ENCODE measurements around the gene ETV1.

The ETV1 gene

DNA sequence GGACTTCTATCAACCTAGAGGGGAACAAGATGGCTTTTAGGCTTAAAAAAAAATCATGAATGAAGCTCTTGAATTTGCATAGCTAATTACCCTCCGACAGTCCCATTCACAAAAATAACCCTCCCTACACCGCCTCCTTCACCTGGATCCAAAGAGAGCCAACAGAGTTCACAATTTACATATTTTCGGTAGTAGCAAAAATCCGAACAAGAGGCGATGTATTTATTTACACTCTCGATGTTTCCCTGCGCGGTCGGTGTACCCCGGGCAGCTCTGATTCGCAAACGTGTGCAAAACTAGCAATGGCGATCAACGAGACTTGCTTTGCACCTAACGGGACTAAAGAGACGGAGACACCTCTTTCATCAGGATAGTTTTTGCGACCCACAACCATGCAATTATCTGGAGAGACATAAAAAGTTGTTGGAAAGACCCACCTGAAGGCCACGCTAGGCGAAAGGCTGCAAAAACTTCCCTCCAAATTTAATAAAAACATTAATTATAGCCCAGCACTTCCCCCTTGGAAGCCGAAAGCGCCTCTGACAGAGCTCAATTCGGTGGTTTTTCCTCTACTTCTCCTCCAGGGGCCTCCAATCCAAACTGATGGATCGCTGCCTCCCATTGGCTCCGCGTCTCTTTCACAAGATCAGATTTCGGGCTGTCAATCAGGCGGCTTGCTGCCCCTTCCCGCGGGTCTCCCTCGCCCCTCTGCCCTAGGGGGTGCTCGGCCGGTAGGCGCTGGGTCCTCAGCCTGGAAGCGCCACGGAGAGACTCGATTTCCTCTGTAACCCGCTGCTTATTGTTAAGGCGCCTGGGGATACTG, at the start of gene ETV1:
ETV1 (minus strand) TSS at position 541 of the 823 bp plus-strand sequence. CDS start 614 bp downstream, outside the sequence.
- 0 out of 2 replicates have a peak, but pooled peaks have one; percentile 55 for TF ChIP-seq ZBTB7A (IDR thresholded peaks at IDR 0.05; ENCODE audit: low read depth)
- TF ChIP-seq EGR1 (IDR thresholded peaks at IDR 0.05) = no peak

DNA sequence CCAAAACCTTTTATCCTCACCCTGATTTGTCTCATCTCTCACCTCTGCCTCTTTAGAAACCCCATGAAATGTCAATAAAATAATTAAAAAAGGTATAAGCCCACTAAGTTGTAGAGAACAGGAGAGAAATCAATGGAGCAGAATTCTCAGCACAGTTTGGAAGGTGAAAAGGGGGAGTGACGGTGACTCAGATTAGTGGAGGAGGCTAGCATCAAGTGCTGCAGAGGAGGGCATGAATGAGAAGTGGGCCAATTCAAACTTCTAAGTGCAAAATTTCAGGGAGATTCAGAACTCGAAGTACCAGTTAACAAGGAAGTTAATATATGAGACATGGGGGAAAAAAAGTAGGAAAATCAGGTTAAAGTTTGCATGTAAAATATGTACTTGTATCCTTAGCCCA, 34.9 kb upstream of the ETV1 start:
- no peak for TF ChIP-seq TCF12 (IDR thresholded peaks at IDR 0.05; ENCODE audit: low read depth)
- TF ChIP-seq EP300 (IDR thresholded peaks at IDR 0.05; ENCODE audit: borderline replicate concordance) = no peak
- no peak for TF ChIP-seq NFIC (IDR thresholded peaks at IDR 0.05)

DNA sequence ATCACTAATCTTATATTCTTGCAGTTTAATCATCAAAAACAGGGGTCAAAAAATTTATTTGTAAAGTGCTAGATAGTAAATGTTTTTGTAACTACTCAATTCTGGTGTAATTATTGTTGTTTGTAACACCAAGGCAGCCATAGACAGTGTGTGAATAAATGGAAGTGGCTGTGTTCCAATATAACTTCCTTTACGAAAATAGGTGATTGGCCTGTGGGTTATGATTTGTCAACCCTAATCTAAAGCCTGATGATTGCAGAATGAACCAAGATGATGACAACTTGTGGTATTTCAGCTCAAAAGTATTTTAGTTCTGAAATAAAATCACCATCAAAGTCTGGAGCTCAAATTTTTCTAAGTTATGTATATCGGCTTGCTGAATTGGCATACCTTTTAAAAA, 34.4 kb upstream of the ETV1 start:
- TF ChIP-seq FOXM1 (IDR thresholded peaks at IDR 0.05; ENCODE audit: borderline replicate concordance, low read depth) = no peak
- no peak for TF ChIP-seq CREB1 (IDR thresholded peaks at IDR 0.05; ENCODE audit: low read depth)
- TF ChIP-seq, protein P1, sequence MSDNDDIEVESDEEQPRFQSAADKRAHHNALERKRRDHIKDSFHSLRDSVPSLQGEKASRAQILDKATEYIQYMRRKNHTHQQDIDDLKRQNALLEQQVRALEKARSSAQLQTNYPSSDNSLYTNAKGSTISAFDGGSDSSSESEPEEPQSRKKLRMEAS (IDR thresholded peaks at IDR 0.05) = no peak
- no peak for TF ChIP-seq RAD21 (IDR thresholded peaks at IDR 0.05; ENCODE audit: low read depth)
- no peak for TF ChIP-seq CEBPB (IDR thresholded peaks at IDR 0.05)
- no peak for TF ChIP-seq NFIC (IDR thresholded peaks at IDR 0.05)
- TF ChIP-seq, protein P2, sequence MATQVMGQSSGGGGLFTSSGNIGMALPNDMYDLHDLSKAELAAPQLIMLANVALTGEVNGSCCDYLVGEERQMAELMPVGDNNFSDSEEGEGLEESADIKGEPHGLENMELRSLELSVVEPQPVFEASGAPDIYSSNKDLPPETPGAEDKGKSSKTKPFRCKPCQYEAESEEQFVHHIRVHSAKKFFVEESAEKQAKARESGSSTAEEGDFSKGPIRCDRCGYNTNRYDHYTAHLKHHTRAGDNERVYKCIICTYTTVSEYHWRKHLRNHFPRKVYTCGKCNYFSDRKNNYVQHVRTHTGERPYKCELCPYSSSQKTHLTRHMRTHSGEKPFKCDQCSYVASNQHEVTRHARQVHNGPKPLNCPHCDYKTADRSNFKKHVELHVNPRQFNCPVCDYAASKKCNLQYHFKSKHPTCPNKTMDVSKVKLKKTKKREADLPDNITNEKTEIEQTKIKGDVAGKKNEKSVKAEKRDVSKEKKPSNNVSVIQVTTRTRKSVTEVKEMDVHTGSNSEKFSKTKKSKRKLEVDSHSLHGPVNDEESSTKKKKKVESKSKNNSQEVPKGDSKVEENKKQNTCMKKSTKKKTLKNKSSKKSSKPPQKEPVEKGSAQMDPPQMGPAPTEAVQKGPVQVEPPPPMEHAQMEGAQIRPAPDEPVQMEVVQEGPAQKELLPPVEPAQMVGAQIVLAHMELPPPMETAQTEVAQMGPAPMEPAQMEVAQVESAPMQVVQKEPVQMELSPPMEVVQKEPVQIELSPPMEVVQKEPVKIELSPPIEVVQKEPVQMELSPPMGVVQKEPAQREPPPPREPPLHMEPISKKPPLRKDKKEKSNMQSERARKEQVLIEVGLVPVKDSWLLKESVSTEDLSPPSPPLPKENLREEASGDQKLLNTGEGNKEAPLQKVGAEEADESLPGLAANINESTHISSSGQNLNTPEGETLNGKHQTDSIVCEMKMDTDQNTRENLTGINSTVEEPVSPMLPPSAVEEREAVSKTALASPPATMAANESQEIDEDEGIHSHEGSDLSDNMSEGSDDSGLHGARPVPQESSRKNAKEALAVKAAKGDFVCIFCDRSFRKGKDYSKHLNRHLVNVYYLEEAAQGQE (IDR thresholded peaks at IDR 0.05; ENCODE audit: low read depth) = no peak
- no peak for TF ChIP-seq TCF12 (IDR thresholded peaks at IDR 0.05; ENCODE audit: low read depth)
- TF ChIP-seq EP300 (IDR thresholded peaks at IDR 0.05; ENCODE audit: borderline replicate concordance) = no peak
- no peak for TF ChIP-seq TAF1 (IDR thresholded peaks at IDR 0.05; ENCODE audit: low read depth)
- TF ChIP-seq ZBTB7A (IDR thresholded peaks at IDR 0.05; ENCODE audit: low read depth) = no peak
- TF ChIP-seq, protein P3, sequence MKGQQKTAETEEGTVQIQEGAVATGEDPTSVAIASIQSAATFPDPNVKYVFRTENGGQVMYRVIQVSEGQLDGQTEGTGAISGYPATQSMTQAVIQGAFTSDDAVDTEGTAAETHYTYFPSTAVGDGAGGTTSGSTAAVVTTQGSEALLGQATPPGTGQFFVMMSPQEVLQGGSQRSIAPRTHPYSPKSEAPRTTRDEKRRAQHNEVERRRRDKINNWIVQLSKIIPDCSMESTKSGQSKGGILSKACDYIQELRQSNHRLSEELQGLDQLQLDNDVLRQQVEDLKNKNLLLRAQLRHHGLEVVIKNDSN (IDR thresholded peaks at IDR 0.05) = no peak
- TF ChIP-seq EGR1 (IDR thresholded peaks at IDR 0.05) = no peak
- TF ChIP-seq TEAD4 (IDR thresholded peaks at IDR 0.05) = no peak
- TF ChIP-seq YY1 (IDR thresholded peaks at IDR 0.05; ENCODE audit: low read depth) = no peak

DNA sequence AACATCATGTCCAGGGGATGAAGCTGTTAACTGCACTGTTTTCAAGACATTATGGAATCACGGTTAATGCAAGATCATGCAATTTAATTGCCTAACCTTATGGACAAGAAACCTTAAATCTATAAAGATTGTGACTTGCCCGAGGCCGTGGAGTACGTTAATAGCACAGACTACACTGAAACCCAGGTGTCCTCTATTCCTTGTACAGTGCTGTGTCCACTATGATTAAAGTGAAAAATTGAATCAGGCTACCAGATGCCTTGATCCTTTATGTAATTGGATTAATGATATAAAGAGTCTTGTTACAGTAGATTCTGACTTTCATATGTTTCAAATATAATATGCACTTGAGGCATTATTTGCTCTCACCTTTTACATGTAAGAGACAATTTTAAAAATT, 33.9 kb upstream of the ETV1 start:
- TF ChIP-seq RAD21 (IDR thresholded peaks at IDR 0.05; ENCODE audit: low read depth) (no peak), TCF12 (IDR thresholded peaks at IDR 0.05; ENCODE audit: low read depth) (no peak), YY1 (IDR thresholded peaks at IDR 0.05; ENCODE audit: low read depth) (no peak), NFIC (IDR thresholded peaks at IDR 0.05) (no peak), ZBTB7A (IDR thresholded peaks at IDR 0.05; ENCODE audit: low read depth) (no peak)
- TF ChIP-seq, protein P2 (IDR thresholded peaks at IDR 0.05; ENCODE audit: low read depth) = no peak

DNA sequence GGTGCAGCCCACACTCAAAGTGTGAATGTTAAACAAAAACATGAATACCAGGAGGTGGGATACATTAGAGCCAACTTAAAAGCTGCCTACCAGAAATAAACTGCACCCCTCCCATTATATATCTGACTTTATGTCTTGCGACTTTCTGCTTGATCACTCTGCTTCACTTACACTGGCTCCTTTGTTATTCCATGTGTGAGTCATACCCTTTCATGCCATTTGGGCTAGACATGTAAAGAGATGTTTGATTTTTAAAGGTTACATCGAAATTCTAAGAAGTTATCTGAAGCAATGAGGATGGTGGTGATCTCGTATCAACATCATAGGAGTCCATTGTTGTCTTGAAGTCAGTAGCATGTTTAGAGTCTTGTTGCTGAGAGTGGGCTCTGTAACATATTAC, 31.6 kb upstream of the ETV1 start:
- TF ChIP-seq, protein P2 (IDR thresholded peaks at IDR 0.05; ENCODE audit: low read depth) = no peak
- TF ChIP-seq NFIC (IDR thresholded peaks at IDR 0.05) (no peak), RAD21 (IDR thresholded peaks at IDR 0.05; ENCODE audit: low read depth) (no peak), CEBPB (IDR thresholded peaks at IDR 0.05) (no peak), TEAD4 (IDR thresholded peaks at IDR 0.05) (no peak), EP300 (IDR thresholded peaks at IDR 0.05; ENCODE audit: borderline replicate concordance) (no peak), TAF1 (IDR thresholded peaks at IDR 0.05; ENCODE audit: low read depth) (no peak), FOXM1 (IDR thresholded peaks at IDR 0.05; ENCODE audit: borderline replicate concordance, low read depth) (no peak)
- TF ChIP-seq, protein P3 (IDR thresholded peaks at IDR 0.05) = no peak
- TF ChIP-seq, protein P1 (IDR thresholded peaks at IDR 0.05) = no peak
